ENCODE measurements around the gene LMF1. TPM values are rescaled to one million over a fixed set of nuclear protein-coding genes. Genes with fewer than 3 reads are reported as not detected.

Gene LMF1
- total and polyA plus RNA-seq, 2 donors from 2014 or later: 15.4 to 28.6 TPM

- DNase-seq (peak in 1 of 5 donors; percentile 54), FAIRE-seq (no peak)
- intact Hi-C loops (cut with DNase I): no loop called here
- H3K27me3 ChIP-seq (ENCODE audit: control insufficient read depth, insufficient read depth, low read length): no peaks in the 10 kb centered on the region
- no peaks in the 10 kb centered on the region for H3K9me3 ChIP-seq (ENCODE audit: control insufficient read depth in 2 of 3, insufficient read depth in 1 of 3, low read length in 3 of 3)
- no peak overlapping the region for H3K9ac ChIP-seq (ENCODE audit: low read length in 3 of 3)
- no peak for TF ChIP-seq CTCF (IDR thresholded peaks at IDR 0.05; ENCODE audit: borderline replicate concordance, extremely low read depth, insufficient read depth)
- no peaks in the 10 kb centered on the region for H3K4me1 ChIP-seq (ENCODE audit: control insufficient read depth in 2 of 3, insufficient read depth in 2 of 3, low read depth in 1 of 3, low read length in 3 of 3)
- no peak overlapping the region for H3K4me3 ChIP-seq (ENCODE audit: low read length in 3 of 3)
- peaks cover 0 to 2% (median 0%) of the 10 kb centered on the region in 3 donors for H3K36me3 ChIP-seq (ENCODE audit: control insufficient read depth in 2 of 3, insufficient read depth in 3 of 3, low read length in 3 of 3)
- H3K27ac ChIP-seq (ENCODE audit: low read depth in 2 of 2, low read length in 2 of 2): no peak overlapping the region
Observed at GRCh38 chr16:876523-877241, 94.1 kb downstream of the LMF1 start.

- H3K9me3 ChIP-seq (ENCODE audit: control insufficient read depth in 2 of 3, insufficient read depth in 1 of 3, low read length in 3 of 3): no peaks in the 10 kb centered on the region
- no peaks in the 10 kb centered on the region for H3K4me1 ChIP-seq (ENCODE audit: control insufficient read depth in 2 of 3, insufficient read depth in 2 of 3, low read depth in 1 of 3, low read length in 3 of 3)
- H3K9ac ChIP-seq (ENCODE audit: low read length in 3 of 3): no peak overlapping the region
- no peak overlapping the region for H3K4me3 ChIP-seq (ENCODE audit: low read length in 3 of 3)
- TF ChIP-seq CTCF (IDR thresholded peaks at IDR 0.05; ENCODE audit: borderline replicate concordance, extremely low read depth, insufficient read depth): no peak
- no peak for FAIRE-seq
- H3K27me3 ChIP-seq (ENCODE audit: control insufficient read depth, insufficient read depth, low read length): no peaks in the 10 kb centered on the region
- intact Hi-C loops (cut with DNase I): no loop called here
- H3K27ac ChIP-seq (ENCODE audit: low read depth in 2 of 2, low read length in 2 of 2): no peak overlapping the region
- H3K36me3 ChIP-seq (ENCODE audit: control insufficient read depth in 2 of 3, insufficient read depth in 3 of 3, low read length in 3 of 3): peaks cover 0 to 2% (median 0%) of the 10 kb centered on the region in 3 donors
- peak in 2 of 5 donors; percentile 31 to 43 for DNase-seq
Observed at GRCh38 chr16:876041-876335, 94.8 kb downstream of the LMF1 start.

- Histone ChIP-seq H3K9ac (ENCODE audit: low read length in 3 of 3) (no peak overlapping the region), H3K27ac (ENCODE audit: low read depth in 2 of 2, low read length in 2 of 2) (no peak overlapping the region), H3K4me1 (ENCODE audit: control insufficient read depth in 2 of 3, insufficient read depth in 2 of 3, low read depth in 1 of 3, low read length in 3 of 3) (no peaks in the 10 kb centered on the region), H3K36me3 (ENCODE audit: control insufficient read depth in 2 of 3, insufficient read depth in 3 of 3, low read length in 3 of 3) (peaks cover 0 to 2% (median 0%) of the 10 kb centered on the region in 3 donors), H3K4me3 (ENCODE audit: low read length in 3 of 3) (no peak overlapping the region), H3K9me3 (ENCODE audit: control insufficient read depth in 2 of 3, insufficient read depth in 1 of 3, low read length in 3 of 3) (no peaks in the 10 kb centered on the region), H3K27me3 (ENCODE audit: control insufficient read depth, insufficient read depth, low read length) (no peaks in the 10 kb centered on the region)
- intact Hi-C loops (cut with DNase I): no loop called here
- no peak for TF ChIP-seq CTCF (IDR thresholded peaks at IDR 0.05; ENCODE audit: borderline replicate concordance, extremely low read depth, insufficient read depth)
- FAIRE-seq: no peak
- DNase-seq: peak in 3 of 5 donors; percentile 19 to 69 (median 35)
Observed at GRCh38 chr16:875182-876040, 95.4 kb downstream of the LMF1 start.

All from kidney (tissue), 14 donors.